ENCODE data around the gene ALDH16A1.

- TF ChIP-seq, protein P1, sequence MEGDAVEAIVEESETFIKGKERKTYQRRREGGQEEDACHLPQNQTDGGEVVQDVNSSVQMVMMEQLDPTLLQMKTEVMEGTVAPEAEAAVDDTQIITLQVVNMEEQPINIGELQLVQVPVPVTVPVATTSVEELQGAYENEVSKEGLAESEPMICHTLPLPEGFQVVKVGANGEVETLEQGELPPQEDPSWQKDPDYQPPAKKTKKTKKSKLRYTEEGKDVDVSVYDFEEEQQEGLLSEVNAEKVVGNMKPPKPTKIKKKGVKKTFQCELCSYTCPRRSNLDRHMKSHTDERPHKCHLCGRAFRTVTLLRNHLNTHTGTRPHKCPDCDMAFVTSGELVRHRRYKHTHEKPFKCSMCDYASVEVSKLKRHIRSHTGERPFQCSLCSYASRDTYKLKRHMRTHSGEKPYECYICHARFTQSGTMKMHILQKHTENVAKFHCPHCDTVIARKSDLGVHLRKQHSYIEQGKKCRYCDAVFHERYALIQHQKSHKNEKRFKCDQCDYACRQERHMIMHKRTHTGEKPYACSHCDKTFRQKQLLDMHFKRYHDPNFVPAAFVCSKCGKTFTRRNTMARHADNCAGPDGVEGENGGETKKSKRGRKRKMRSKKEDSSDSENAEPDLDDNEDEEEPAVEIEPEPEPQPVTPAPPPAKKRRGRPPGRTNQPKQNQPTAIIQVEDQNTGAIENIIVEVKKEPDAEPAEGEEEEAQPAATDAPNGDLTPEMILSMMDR (IDR thresholded peaks at IDR 0.05 in 4 of 5, conservative IDR thresholded peaks at IDR 0.05 in 1 of 5), result no peak
- TF ChIP-seq POLR2A (IDR thresholded peaks at IDR 0.05), result no peak
Measured at GRCh38 chr19:49489601-49490167, 36.7 kb downstream of the ALDH16A1 start.

Measured in gastrocnemius medialis (tissue), 4 donors.